OCI-LY7 (cell line): ENCODE measurements around the gene MPRIP.

ENCODE experiments used
- EZH2phosphoT487 ChIP-seq: fragments of 200-600 bp; sonication (generic); IDR thresholded peaks from 2 replicates; pipeline ENCODE4 v1.6.1; 2018; ENCODE audit warnings: low read depth, borderline replicate concordance, mild to moderate bottlenecking, mixed run types, antibody characterized with exemption, low read length, moderate library complexity, mixed read lengths
- TF ChIP-seq, protein P1 (sequence below): fragments of 200-600 bp; sonication (generic); conservative IDR thresholded peaks from 2 replicates; pipeline ENCODE4 v1.5.1; 2014; ENCODE audit warnings: mild to moderate bottlenecking, antibody characterized with exemption, low read length, moderate library complexity, mixed read lengths

DNA sequence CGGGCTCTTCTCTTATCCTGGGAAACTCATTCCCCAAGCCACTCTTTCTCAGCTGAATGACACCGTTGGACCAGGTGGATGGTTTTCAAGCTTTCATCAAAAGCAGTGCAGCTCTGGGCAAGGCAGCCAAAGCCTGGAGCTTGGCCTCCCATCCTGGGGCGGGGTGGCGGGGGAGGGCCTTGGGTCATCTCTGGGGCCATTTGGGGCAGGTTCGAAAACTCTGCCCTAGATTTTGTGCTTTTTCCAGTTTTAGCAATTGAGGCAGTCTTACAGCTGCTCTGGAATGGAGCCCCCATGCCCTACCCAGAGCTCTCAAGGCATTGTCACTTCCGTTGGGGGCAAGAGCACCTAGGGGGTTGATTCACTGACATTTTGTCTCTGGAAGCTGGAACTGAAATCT, 9.1 kb downstream of the MPRIP start:
- TF ChIP-seq, protein P1, sequence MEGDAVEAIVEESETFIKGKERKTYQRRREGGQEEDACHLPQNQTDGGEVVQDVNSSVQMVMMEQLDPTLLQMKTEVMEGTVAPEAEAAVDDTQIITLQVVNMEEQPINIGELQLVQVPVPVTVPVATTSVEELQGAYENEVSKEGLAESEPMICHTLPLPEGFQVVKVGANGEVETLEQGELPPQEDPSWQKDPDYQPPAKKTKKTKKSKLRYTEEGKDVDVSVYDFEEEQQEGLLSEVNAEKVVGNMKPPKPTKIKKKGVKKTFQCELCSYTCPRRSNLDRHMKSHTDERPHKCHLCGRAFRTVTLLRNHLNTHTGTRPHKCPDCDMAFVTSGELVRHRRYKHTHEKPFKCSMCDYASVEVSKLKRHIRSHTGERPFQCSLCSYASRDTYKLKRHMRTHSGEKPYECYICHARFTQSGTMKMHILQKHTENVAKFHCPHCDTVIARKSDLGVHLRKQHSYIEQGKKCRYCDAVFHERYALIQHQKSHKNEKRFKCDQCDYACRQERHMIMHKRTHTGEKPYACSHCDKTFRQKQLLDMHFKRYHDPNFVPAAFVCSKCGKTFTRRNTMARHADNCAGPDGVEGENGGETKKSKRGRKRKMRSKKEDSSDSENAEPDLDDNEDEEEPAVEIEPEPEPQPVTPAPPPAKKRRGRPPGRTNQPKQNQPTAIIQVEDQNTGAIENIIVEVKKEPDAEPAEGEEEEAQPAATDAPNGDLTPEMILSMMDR, result no peak
- no peak for TF ChIP-seq EZH2phosphoT487
